NT2/D1 (cell line): ENCODE data around the gene MYDGF.
"Not testable (repeated sequence)": the region's sequence is repeated elsewhere in the genome, so short reads cannot be mapped to it uniquely, and the experiment has no call there.

Source experiments
- SUZ12 ChIP-seq: IDR thresholded peaks from 2 replicates; pipeline ENCODE4 v1.6.1; 2011; ENCODE audit not compliant: insufficient read length, insufficient read depth; ENCODE audit errors: extremely low read depth
- YY1 ChIP-seq: IDR thresholded peaks from 2 replicates; pipeline ENCODE4 v1.6.1; 2011; ENCODE audit not compliant: insufficient read length, insufficient read depth

DNA sequence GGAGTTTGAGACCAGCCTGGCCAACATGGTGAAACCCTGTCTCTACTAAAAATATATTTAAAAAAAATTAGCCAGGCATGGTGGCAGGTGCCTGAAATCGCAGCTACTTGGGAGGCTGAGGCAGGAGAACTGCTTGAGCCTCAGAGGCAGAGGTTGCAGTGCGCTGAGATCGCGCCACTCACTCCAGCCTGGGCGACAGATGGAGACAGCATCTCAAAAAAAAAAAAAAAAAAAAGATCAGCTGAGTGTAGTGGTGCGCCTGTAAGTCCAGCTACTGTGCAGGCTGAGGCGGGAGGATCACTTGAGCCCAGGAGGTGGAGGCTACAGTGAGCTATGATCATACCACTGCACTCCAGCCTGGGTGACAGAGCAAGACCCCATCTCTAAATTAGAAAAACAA, 9.9 kb upstream of the MYDGF start:
- not testable (repeated sequence) for TF ChIP-seq SUZ12, YY1
